Transverse colon (tissue), 4 donors: ENCODE results near the gene KLK1.

Experiments used
- CTCF ChIP-seq, 5 experiments: fragments of 200-600 bp in 3 of 5; fragments of 450-650 bp in 2 of 5; sonication (generic) in 3 of 5; IDR thresholded peaks; 1 replicate in 2 of 5; 2 replicates in 3 of 5; pipeline ENCODE4 v1.5.1; 2016 to 2017; ENCODE audit warnings: antibody characterized with exemption in 5 of 5, inconsistent platforms in 3 of 5, mild to moderate bottlenecking in 2 of 5, moderate library complexity in 1 of 5
- POLR2A ChIP-seq: fragments of 450-650 bp; IDR thresholded peaks from one replicate; pipeline ENCODE4 v1.6.1; 2016; ENCODE audit warnings: antibody characterized with exemption, mild to moderate bottlenecking, moderate library complexity
- POLR2AphosphoS5 ChIP-seq, 3 donors: sonication (generic); formaldehyde crosslinking; IDR thresholded peaks; one replicate each; pipeline ENCODE4 v1.6.1; 2016; ENCODE audit warnings: antibody characterized with exemption in 3 of 3

- no peak for TF ChIP-seq CTCF (IDR thresholded peaks at IDR 0.05)
- TF ChIP-seq POLR2A = no peak
- no peak for TF ChIP-seq POLR2AphosphoS5 (IDR thresholded peaks at IDR 0.05)
Observed at GRCh38 chr19:50859849-50860248, 36.3 kb upstream of the KLK1 start.
